Activated CD8-positive, alpha-beta memory T cell treated with anti-CD3 and anti-CD28 coated beads for 36 hours (primary cell): Measurements from ENCODE around the gene ZNRF3. TPM values are rescaled to one million over a fixed set of nuclear protein-coding genes. Genes with fewer than 3 reads are reported as not detected.
"Not testable (repeated sequence)": the region's sequence is repeated elsewhere in the genome, so short reads cannot be mapped to it uniquely, and the experiment has no call there.

Experiments used
- CTCF ChIA-PET: fragments of 350-600 bp; sonication (Branson Sonifier 250); formaldehyde crosslinking; loops from one replicate; lab custom pipeline; 2021; ENCODE audit warnings: antibody characterized with exemption; lab: Charles Lee
- POLR2A ChIA-PET: fragments of 350-600 bp; sonication (Branson Sonifier 250); formaldehyde crosslinking; loops from one replicate; lab custom pipeline; 2021; ENCODE audit warnings: antibody characterized with exemption; lab: Charles Lee
- total RNA-seq, 2 experiments: library from RNA; stranded (reverse); gene quantifications; one replicate each; pipeline ENCODE4 v1.2.3, GENCODE V29; 2021

ZNRF3 gene
- total RNA-seq, 2 experiments from 2014 or later, result 1.5 TPM

GRCh38 chr22:29039148-29039547 is 155.8 kb downstream of the ZNRF3 start:
- CTCF ChIA-PET, result interaction anchor here (0.7 to 3.7 kb wide), 4 partner anchors 20 to 232 kb away, joined by 4 to 28 read pairs (median 4); no protein-coding TSS in a partner anchor
- POLR2A ChIA-PET, result no interaction called here

DNA sequence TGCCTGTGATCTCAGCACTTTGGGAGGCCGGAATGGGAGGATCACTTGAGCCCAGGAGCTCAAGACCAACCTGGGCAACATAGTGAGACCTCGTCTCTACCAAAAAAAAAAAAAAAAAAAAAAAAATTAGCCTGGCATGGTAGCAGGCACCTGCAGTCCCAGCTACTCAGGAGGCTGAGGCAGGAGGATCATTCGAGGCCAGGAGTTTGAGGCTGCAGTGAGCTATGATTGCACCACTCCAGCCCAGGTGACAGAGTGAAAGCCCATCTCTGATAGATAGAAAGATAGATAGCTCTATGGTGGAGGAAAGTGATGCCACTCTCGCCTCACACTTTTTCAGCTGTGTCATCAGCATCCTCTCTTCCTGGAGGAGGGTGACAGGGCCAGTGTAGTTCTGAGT is 156.3 kb downstream of the ZNRF3 start:
- POLR2A ChIA-PET, result not testable (repeated sequence)
- CTCF ChIA-PET, result interaction anchor here (0.7 to 3.7 kb wide), 4 partner anchors 19 to 231 kb away, joined by 3 to 28 read pairs (median 4); no protein-coding TSS in a partner anchor

- POLR2A ChIA-PET, result no interaction called here
- CTCF ChIA-PET, result interaction anchor here (0.7 to 3.7 kb wide), 14 partner anchors 9 to 472 kb away, joined by 3 to 28 read pairs (median 4); no protein-coding TSS in a partner anchor
Observed at GRCh38 chr22:29040385-29041275, 157.3 kb downstream of the ZNRF3 start.

DNA sequence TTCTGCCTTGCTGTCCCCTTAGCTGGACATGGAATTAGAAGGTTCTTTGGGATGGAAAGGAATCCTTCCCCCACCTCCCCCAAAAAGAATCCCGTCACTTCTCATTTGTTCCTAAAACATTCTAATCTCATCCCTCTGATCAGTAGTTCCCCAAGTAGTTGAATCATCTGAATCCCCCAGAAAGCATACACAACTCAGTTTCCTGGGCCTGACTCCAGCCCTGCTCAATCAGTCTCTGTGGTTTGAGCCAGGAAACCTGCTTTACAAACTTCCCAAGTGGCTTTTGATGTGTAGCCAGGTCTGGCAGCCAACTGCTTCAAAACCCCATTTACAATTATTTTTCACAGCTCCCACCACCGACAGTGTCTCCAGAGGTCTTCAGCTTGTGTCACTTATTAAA is 158.0 kb downstream of the ZNRF3 start:
- CTCF ChIA-PET, result interaction anchor here (0.6 to 3.7 kb wide), 9 partner anchors 10 to 441 kb away, joined by 3 to 28 read pairs (median 6); no protein-coding TSS in a partner anchor
- POLR2A ChIA-PET, result no interaction called here

DNA sequence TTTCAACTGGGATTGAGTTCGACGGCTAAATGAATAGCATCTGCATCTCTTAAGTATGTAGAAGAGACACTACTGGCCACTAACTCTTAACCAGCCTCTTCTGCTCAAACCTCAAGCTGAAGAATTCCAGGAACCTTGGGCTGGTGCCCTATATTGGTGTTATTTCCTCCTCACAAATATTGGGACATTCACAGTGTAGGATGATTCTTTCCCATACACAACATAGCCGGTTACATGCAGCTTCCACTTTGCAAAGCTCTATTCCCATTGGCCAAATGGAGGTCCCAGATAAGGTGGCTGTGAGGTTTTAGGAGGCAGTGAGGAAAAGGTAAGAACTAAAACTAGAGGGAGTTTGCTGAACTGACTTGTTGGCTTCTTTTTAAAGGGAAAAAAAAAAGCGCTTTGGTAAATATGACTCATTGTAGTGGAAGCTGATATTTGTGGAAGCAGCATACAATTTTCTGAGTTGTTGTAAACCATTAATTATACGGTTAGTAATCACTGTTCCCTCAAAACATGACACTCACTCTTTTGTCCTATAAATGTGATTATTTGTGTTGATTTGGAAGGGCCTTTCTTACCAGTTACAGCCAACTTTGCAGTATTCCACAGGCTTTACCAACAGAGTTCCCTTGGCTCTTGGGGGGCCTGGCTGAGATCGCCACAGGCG is 160.7 kb downstream of the ZNRF3 start:
- POLR2A ChIA-PET, result no interaction called here

DNA sequence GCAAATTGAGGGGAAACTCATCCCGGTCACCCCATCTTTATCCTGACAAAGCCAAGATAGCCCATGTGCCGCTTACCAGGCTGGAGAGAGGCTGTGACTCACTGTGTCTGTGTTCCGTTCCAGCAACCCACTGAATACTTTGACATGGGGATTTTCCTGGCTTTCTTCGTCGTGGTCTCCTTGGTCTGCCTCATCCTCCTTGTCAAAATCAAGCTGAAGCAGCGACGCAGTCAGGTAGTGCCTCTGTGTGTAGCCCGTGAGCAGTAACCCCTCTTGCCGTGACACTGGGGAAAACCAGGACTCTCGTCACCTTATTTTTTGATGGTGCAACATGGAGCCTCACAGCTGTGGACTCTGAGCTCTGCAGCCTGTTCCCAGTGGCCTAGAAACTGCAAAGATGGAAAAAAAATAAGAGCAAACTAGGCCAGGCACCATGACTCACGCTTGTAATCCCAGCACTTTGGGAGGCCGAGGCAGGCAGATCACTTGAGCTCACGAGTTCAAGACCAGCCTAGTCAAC is 161.3 kb downstream of the ZNRF3 start:
- CTCF ChIA-PET, result interaction anchor here (1.6 kb wide), 1 partner anchor 189 kb away, joined by 4 read pairs; no protein-coding TSS in a partner anchor

More for the DNA sequence above, 160.7 kb downstream of the ZNRF3 start:
- CTCF ChIA-PET, result interaction anchor here (2.1 kb wide), 1 partner anchor 188 kb away, joined by 5 read pairs; no protein-coding TSS in a partner anchor

DNA sequence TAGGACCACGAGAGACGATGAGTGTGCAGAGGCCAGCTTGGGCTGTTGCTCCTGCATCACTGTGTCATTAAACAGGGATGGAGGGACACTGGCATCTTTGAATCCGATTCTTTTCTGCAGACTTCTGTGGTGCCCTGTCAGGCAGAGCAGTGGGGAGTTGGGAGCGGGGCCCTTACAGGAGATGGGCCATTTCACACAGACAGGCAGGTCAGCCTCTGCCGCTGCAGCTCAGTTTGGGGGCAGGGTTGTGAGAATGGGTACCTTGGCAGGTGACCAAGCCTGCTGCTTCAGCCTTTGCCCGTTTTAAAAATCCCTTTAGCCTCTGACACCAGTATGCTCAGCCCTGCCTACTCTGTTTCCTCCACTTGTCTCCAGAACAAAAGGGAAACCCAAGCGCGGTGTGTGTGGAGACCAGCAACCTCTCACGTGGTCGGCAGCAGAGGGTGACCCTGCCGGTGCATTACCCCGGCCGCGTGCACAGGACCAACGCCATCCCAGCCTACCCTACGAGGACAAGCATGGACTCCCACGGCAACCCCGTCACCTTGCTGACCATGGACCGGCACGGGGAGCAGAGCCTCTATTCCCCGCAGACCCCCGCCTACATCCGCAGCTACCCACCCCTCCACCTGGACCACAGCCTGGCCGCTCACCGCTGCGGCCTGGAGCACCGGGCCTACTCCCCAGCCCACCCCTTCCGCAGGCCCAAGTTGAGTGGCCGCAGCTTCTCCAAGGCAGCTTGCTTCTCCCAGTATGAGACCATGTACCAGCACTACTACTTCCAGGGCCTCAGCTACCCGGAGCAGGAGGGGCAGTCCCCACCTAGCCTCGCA is 165.7 kb downstream of the ZNRF3 start:
- ChIA-PET CTCF (no interaction called here), POLR2A (no interaction called here)

More for the DNA sequence above, 161.3 kb downstream of the ZNRF3 start:
- POLR2A ChIA-PET, result interaction anchor here (0.6 kb wide), 1 partner anchor 46 kb away, joined by 3 read pairs; no protein-coding TSS in a partner anchor

- ChIA-PET POLR2A (no interaction called here), CTCF (interaction anchor here (0.6 to 0.8 kb wide), 2 partner anchors 104 to 196 kb away, joined by 3 read pairs; no protein-coding TSS in a partner anchor)
Observed at GRCh38 chr22:29049655-29050263, 166.4 kb downstream of the ZNRF3 start.

DNA sequence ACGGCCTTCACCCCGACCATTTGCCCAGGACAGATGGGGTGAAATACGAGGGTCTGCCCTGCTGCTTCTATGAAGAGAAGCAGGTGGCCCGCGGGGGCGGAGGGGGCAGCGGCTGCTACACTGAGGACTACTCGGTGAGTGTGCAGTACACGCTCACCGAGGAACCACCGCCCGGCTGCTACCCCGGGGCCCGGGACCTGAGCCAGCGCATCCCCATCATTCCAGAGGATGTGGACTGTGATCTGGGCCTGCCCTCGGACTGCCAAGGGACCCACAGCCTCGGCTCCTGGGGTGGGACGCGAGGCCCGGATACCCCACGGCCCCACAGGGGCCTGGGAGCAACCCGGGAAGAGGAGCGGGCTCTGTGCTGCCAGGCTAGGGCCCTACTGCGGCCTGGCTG is 167.1 kb downstream of the ZNRF3 start:
- CTCF ChIA-PET, result interaction anchor here (0.8 kb wide), 1 partner anchor 104 kb away, joined by 3 read pairs; no protein-coding TSS in a partner anchor
- POLR2A ChIA-PET, result no interaction called here

- ChIA-PET POLR2A (no interaction called here), CTCF (no interaction called here)
Observed at GRCh38 chr22:29053048-29053702, 169.8 kb downstream of the ZNRF3 start.

- CTCF ChIA-PET, result no interaction called here
- POLR2A ChIA-PET, result no interaction called here
Observed at GRCh38 chr22:29054251-29054767, 170.9 kb downstream of the ZNRF3 start.

GRCh38 chr22:29055192-29055830 is 171.9 kb downstream of the ZNRF3 start:
- CTCF ChIA-PET, result no interaction called here
- POLR2A ChIA-PET, result no interaction called here

DNA sequence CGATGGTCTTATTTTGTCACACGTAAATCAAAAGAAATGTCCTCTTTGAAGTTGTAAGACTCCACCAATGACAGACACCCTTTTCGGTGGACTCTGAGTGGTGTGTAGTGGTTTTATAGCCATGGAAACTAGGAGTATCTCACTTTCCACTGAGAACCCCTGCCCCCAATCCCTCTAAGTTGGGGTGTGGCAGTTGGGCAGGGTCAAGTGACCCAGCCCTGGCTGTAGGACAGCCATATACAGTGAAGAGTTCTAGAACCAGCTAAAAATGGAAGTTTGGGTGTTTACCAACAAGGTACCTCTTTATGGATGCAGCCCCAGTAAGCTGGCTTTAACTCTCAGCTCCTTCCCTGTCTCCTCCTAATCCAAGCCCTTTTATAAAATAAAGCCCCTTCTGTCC is 173.1 kb downstream of the ZNRF3 start:
- ChIA-PET CTCF (no interaction called here), POLR2A (no interaction called here)

DNA sequence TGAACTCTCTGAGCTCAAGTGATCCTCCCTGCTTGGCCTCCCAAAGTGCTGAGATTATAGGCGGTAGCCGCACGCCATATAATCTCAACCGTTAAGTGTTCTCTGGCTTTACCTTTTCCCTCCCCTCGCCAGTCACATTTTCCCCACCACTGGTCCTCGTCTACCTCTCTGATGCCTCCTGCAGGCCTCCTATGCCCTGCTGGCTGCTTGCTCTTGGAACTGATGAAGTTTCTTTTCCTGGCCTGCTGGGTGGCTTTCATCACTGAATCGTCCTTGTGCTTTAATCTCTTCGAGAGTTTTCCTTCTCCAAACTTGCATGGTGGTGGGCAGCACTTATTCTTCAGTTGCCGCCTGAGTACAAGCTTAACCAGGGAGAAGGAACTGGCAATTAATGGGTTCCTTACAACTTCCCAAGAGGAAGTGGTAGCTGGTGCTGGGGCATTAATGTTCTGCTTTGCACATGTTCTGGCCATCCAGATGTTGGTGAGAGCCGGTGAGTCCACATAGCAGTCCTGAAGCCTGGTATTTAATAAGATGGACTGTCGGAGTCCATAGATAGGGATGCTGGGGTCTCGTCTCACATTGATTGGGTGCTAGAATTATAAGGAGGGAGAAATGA is 177.0 kb downstream of the ZNRF3 start:
- POLR2A ChIA-PET, result no interaction called here
- CTCF ChIA-PET, result no interaction called here

DNA sequence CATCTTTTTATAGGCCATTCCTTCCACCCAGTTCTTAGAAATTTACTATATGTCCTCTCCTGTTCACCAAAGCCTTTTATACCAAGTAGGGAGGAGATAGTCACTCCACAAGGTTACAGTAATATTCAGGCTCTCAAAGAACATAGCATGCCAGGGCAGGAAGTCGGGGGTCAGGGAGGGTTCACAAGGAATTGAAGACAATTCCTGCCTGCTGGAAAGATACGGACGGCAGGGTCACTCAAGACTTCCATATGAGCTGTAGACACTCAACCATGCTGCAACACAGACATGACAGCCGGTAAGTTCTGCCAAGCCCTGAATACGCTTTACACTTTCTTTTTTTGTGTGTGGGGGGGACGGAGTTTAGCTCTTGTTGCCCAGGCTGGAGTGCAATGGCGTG is 177.6 kb downstream of the ZNRF3 start:
- CTCF ChIA-PET, result no interaction called here
- POLR2A ChIA-PET, result no interaction called here

DNA sequence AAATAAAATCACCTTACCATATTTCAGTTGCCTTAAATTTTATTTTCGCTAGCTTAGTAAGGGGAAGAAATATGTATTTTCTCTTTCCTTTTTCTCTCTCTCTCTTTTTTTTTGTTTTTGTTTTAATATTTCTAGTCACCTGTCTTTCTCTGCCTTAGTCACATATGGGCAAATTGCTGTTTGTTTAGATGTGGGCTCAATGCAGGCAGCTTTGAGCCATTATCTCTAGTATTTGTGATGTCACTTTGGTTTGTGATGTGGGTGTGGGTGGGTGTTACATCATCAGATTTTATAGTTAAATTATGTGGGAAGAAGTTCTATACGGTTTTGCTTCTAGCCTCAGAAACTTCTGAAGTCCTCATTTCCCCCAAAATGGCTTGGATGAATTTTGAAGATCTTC is 178.4 kb downstream of the ZNRF3 start, which contains the start of gene C22orf31:
C22orf31 (minus strand) TSS at position 59 of the 400 bp plus-strand sequence; CDS start at position 20, 39 bp downstream.
- POLR2A ChIA-PET, result no interaction called here
- CTCF ChIA-PET, result no interaction called here
